Activated CD4-positive, CD25-positive, alpha-beta regulatory T cell (primary cell): Measurements from ENCODE around the gene RPL27.
"Not testable (repeated sequence)": the region's sequence is repeated elsewhere in the genome, so short reads cannot be mapped to it uniquely, and the experiment has no call there.

Experiments used
- DNase-seq, 4 experiments: peaks; one replicate each; lab custom pipeline; 2025; lab: John Stamatoyannopoulos, UW

Gene RPL27

GRCh38 chr17:42993913-42994312 is 4.3 kb upstream of the RPL27 start:
- DNase-seq, result not testable (repeated sequence)

GRCh38 chr17:42997390-42997983 is 732 bp upstream of the RPL27 start:
- no peak for DNase-seq

- DNase-seq, result no peak
Observed at GRCh38 chr17:42999003-42999525, 845 bp downstream of the RPL27 start.

- not testable (repeated sequence) for DNase-seq
Observed at GRCh38 chr17:43000894-43001293, 2.7 kb downstream of the RPL27 start.

GRCh38 chr17:43003542-43004172 is 5.4 kb downstream of the RPL27 start:
- no peak for DNase-seq

- peak; percentile 61 to 79 (median 72) for DNase-seq
Observed at GRCh38 chr17:43006639-43007551, 8.7 kb downstream of the RPL27 start, which contains the start of gene IFI35. Gene IFI35 (plus strand): TSS chr17:43006784. CDS start chr17:43006948, 164 bp downstream.

- DNase-seq, result no peak
Observed at GRCh38 chr17:43010667-43011308, 12.6 kb downstream of the RPL27 start.

GRCh38 chr17:43011728-43012472 is 13.7 kb downstream of the RPL27 start:
- no peak for DNase-seq

- DNase-seq, result no peak
Observed at GRCh38 chr17:43013296-43013695, 15.1 kb downstream of the RPL27 start.

GRCh38 chr17:43014020-43014648 is 15.9 kb downstream of the RPL27 start:
- DNase-seq, result no peak

- DNase-seq, result no peak
Observed at GRCh38 chr17:43014649-43015542, 16.7 kb downstream of the RPL27 start.

GRCh38 chr17:43015579-43015978 is 17.4 kb downstream of the RPL27 start:
- no peak for DNase-seq

GRCh38 chr17:43016216-43016615 is 18.0 kb downstream of the RPL27 start:
- DNase-seq, result no peak

GRCh38 chr17:43018008-43018853 is 20.0 kb downstream of the RPL27 start:
- DNase-seq, result no peak

- DNase-seq, result no peak
Observed at GRCh38 chr17:43018932-43019331, 20.7 kb downstream of the RPL27 start.

GRCh38 chr17:43019418-43019817 is 21.2 kb downstream of the RPL27 start:
- no peak for DNase-seq

GRCh38 chr17:43020030-43020621 is 21.9 kb downstream of the RPL27 start:
- no peak for DNase-seq
